ENCODE results near the gene SIGLEC10. TPM values are rescaled to one million over a fixed set of nuclear protein-coding genes. Genes with fewer than 3 reads are reported as not detected.

SIGLEC10 gene
- total RNA-seq, 1 experiment from 2014 or later, result not detected

DNA sequence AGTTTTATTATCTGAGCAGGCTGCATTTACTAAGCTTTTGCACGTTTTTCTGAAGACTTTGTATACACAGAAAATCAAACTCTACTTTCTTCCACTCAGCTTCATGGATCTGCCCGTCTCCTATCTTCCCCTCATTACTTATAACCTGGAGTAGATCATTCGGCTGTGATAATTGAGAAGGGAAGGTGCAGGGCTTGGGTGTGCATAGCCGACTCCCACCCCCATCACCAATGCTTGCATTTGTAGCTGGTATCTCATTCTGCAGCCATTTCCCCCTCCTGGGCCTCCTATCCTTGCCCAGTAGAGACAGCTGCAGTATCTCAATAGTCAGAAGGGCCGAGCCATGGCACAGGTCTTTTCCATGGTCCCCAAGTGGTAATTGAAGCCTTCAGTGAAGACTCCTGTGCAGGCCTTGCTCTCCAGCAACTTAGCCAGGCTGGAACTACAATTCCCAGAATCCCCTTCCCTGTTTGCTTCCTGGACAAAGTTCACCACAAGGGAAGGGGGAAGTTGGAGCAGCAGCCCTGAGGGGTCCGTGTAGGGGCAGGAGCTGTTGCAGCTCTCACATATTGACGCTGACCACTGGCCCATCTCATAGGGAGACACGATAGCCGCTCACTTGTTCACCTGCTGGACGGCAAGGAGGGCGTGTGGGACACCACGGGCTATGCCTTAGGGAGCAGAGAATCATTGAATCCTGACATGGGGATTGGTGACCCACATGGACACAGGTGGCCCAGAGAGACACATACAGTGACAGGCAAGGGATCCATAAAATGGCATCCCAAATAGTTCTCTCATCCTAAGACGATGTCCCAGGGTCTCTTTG, 42.9 kb upstream of the SIGLEC10 start:
- ChIA-PET CTCF (no interaction called here), POLR2A (no interaction called here)
- peaks cover 12% of the 10 kb centered on the region for H3K27me3 Mint-ChIP-seq (ENCODE audit: insufficient read depth, unreplicated experiment)
- no peaks in the 10 kb centered on the region for H3K9me3 Mint-ChIP-seq (ENCODE audit: unreplicated experiment)
- intact Hi-C loops (cut with micrococcal nuclease; ENCODE audit: unreplicated experiment), result no loop called here
- peak overlapping the region; percentile 17; the same call in 1 of the 2 replicates for H3K4me3 ChIP-seq (ENCODE audit: low read depth, low read length)
- no peaks in the 10 kb centered on the region for H3K36me3 ChIP-seq (ENCODE audit: control insufficient read depth, insufficient read depth, low read length)
- no peaks in the 10 kb centered on the region for H3K36me3 Mint-ChIP-seq (ENCODE audit: insufficient read depth, unreplicated experiment)
- H3K4me1 Mint-ChIP-seq (ENCODE audit: low read depth, unreplicated experiment), result no peaks in the 10 kb centered on the region
- TF ChIP-seq, protein P1, sequence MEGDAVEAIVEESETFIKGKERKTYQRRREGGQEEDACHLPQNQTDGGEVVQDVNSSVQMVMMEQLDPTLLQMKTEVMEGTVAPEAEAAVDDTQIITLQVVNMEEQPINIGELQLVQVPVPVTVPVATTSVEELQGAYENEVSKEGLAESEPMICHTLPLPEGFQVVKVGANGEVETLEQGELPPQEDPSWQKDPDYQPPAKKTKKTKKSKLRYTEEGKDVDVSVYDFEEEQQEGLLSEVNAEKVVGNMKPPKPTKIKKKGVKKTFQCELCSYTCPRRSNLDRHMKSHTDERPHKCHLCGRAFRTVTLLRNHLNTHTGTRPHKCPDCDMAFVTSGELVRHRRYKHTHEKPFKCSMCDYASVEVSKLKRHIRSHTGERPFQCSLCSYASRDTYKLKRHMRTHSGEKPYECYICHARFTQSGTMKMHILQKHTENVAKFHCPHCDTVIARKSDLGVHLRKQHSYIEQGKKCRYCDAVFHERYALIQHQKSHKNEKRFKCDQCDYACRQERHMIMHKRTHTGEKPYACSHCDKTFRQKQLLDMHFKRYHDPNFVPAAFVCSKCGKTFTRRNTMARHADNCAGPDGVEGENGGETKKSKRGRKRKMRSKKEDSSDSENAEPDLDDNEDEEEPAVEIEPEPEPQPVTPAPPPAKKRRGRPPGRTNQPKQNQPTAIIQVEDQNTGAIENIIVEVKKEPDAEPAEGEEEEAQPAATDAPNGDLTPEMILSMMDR (IDR thresholded peaks at IDR 0.05; ENCODE audit: insufficient read depth in 1 of 2, low read depth in 1 of 2, low read length in 1 of 2, severe bottlenecking in 1 of 2, unreplicated experiment in 1 of 2), result no peak
- H3K27me3 ChIP-seq (replicated peaks; ENCODE audit: control insufficient read depth, insufficient read depth, low read length), result no peaks in the 10 kb centered on the region
- H3K4me3 Mint-ChIP-seq (ENCODE audit: unreplicated experiment), result peak overlapping the region; percentile 47
- no peak overlapping the region for H3K27ac Mint-ChIP-seq (ENCODE audit: unreplicated experiment)
- no peak for DNase-seq
- BruUV-seq (replicated peaks), result no TSS peak
- H3K4me1 ChIP-seq, result no peaks in the 10 kb centered on the region
- 0 out of 2 replicates have a peak, but pooled peaks cover 2% of the 10 kb centered on the region for H3K9me3 ChIP-seq

DNA sequence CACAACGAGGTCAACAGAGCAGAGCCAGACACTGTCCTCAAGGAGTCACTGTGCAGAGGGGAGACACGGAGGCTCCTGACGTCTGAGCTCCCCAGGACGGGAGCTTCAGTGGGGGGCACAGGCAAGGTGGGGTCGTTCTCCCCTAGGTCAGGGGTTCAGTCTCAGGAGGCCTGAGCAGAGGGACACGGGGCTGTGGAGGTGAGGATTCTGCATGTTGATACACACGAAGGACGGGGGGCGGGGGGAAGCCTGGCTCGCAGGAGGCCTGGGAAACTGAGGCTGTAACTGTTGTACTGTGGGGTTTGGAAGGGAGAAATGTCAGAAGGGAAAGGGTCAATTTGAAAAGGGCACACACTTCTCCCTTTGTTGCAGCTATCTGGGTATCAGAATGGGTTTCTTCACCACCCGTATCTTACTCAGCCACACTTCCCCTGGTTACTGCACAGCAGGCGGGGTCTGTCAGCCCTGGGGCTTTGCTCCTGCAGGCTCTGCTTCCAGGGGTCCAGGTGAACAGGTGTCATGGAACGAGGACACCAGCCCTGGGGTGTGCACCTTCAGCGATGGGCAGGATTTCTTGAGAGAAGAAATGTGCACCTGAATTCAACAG, 41.6 kb upstream of the SIGLEC10 start:
- H3K36me3 ChIP-seq (ENCODE audit: control insufficient read depth, insufficient read depth, low read length), result no peaks in the 10 kb centered on the region
- H3K27me3 Mint-ChIP-seq (ENCODE audit: insufficient read depth, unreplicated experiment), result peaks cover 8% of the 10 kb centered on the region
- no peaks in the 10 kb centered on the region for H3K4me1 ChIP-seq
- DNase-seq, result no peak
- ChIA-PET POLR2A (no interaction called here), CTCF (no interaction called here)
- no TSS peak for BruUV-seq (replicated peaks)
- intact Hi-C loops (cut with micrococcal nuclease; ENCODE audit: unreplicated experiment), result no loop called here
- H3K4me3 ChIP-seq (ENCODE audit: low read depth, low read length), result no peak overlapping the region
- no peak overlapping the region for H3K27ac Mint-ChIP-seq (ENCODE audit: unreplicated experiment)
- no peaks in the 10 kb centered on the region for H3K4me1 Mint-ChIP-seq (ENCODE audit: low read depth, unreplicated experiment)
- no peaks in the 10 kb centered on the region for H3K36me3 Mint-ChIP-seq (ENCODE audit: insufficient read depth, unreplicated experiment)
- 0 out of 2 replicates have a peak, but pooled peaks cover 2% of the 10 kb centered on the region for H3K9me3 ChIP-seq
- TF ChIP-seq, protein P1 (IDR thresholded peaks at IDR 0.05; ENCODE audit: insufficient read depth in 1 of 2, low read depth in 1 of 2, low read length in 1 of 2, severe bottlenecking in 1 of 2, unreplicated experiment in 1 of 2), result no peak
- H3K4me3 Mint-ChIP-seq (ENCODE audit: unreplicated experiment), result no peak overlapping the region
- no peaks in the 10 kb centered on the region for H3K9me3 Mint-ChIP-seq (ENCODE audit: unreplicated experiment)
- no peaks in the 10 kb centered on the region for H3K27me3 ChIP-seq (replicated peaks; ENCODE audit: control insufficient read depth, insufficient read depth, low read length)

DNA sequence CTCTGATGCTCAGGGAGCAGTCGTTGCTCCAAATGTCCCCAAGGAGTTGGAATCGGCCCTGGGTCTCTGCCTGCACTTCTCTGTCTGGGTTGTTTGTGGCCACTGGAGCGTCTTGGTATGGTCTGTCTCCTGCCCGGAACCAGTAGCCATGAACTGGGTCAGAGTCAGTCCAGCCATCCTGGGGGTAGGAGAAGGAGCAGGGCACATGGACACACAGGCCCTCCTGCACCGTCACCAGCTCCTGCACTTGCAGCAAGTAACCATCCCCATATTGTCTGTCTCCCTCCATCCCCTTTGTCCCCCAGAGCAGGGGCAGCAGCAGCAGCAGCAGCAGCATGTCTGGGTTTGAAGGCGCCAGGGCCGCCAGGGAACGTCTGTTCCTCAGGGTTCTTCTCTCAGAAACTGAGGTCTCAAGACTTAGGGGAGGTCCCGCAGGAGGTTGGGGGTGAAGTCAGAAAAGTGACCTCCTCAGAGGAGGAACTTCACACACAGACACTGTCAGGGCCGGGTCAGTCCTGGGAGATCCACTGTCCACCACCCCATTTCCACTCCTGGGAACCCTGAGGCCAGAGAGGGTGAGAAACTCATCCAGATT, 40.7 kb upstream of the SIGLEC10 start, which contains the start of gene SIGLEC8:
TSS of gene SIGLEC8 (minus strand) at position 404 of the 595 bp plus-strand sequence. CDS start at position 337, 67 bp downstream.
- CTCF ChIA-PET, result no interaction called here
- H3K9me3 Mint-ChIP-seq (ENCODE audit: unreplicated experiment), result no peaks in the 10 kb centered on the region
- H3K27ac Mint-ChIP-seq (ENCODE audit: unreplicated experiment), result no peak within 1 kb of the TSS

More for the DNA sequence above, 40.7 kb upstream of the SIGLEC10 start, which contains the start of gene SIGLEC8:
- Mint-ChIP-seq H3K36me3 (ENCODE audit: insufficient read depth, unreplicated experiment) (no peaks in the 10 kb centered on the region), H3K4me1 (ENCODE audit: low read depth, unreplicated experiment) (no peaks in the 10 kb centered on the region), H3K27me3 (ENCODE audit: insufficient read depth, unreplicated experiment) (peaks cover 12% of the 10 kb centered on the region), H3K4me3 (ENCODE audit: unreplicated experiment) (no peak within 1 kb of the TSS)
- no peaks in the 10 kb centered on the region for H3K36me3 ChIP-seq (ENCODE audit: control insufficient read depth, insufficient read depth, low read length)
- no peak within 1 kb of the TSS for H3K4me3 ChIP-seq (ENCODE audit: low read depth, low read length)
- TF ChIP-seq, protein P1 (IDR thresholded peaks at IDR 0.05; ENCODE audit: insufficient read depth in 1 of 2, low read depth in 1 of 2, low read length in 1 of 2, severe bottlenecking in 1 of 2, unreplicated experiment in 1 of 2), result no peak
- POLR2A ChIA-PET, result no interaction called here
- no TSS peak for BruUV-seq (replicated peaks)
- intact Hi-C loops (cut with micrococcal nuclease; ENCODE audit: unreplicated experiment), result no loop called here
- DNase-seq, result no peak
- no peaks in the 10 kb centered on the region for H3K27me3 ChIP-seq (replicated peaks; ENCODE audit: control insufficient read depth, insufficient read depth, low read length)
- no peaks in the 10 kb centered on the region for H3K4me1 ChIP-seq
- H3K9me3 ChIP-seq, result 0 out of 2 replicates have a peak, but pooled peaks cover 2% of the 10 kb centered on the region
